Astrocyte of the cerebellum (primary cell): ENCODE results near the gene RASSF8.

Source experiments
- DNase-seq: peaks from one replicate; pipeline ENCODE4 v3.0.0-alpha.2; 2011; ENCODE audit warnings: low read depth
- H3K4me3 ChIP-seq: 2 replicates; pipeline ENCODE4 v1.5.1; 2011; ENCODE audit warnings: mild to moderate bottlenecking, low read depth, low read length, moderate library complexity
- in situ Hi-C: cut with HindIII; loops from 2 replicates; pipeline ENCODE4 v1.10.0; 2017; ENCODE audit warnings: low sequenced_read_pairs
- TF ChIP-seq, protein P1 (sequence below): IDR thresholded peaks from 2 replicates; pipeline ENCODE4 v1.5.1; 2012; ENCODE audit warnings: low read length, low read depth, moderate library complexity, mild to moderate bottlenecking; ENCODE audit errors: missing control alignments

RASSF8 gene

DNA sequence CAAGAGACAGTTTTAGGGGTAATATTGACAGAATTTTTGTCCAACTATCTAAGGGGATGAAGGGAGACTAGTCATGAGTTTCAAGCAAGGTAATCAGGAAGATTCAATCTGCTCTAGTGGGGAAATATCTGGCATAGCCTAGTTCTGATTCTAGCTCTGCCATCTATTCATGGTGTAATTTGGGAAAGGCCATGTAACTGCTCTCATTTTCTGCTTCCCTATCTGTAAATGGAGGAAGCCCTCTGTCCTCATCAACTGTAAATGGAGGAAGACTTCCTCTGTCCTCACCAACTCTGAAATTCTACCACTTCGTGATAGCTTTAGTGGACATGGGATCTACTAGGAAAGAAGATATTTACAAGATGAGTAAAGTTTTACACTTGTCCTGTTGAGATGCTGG, 128.5 kb downstream of the RASSF8 start:
- in situ Hi-C loops = no loop called here
- H3K4me3 ChIP-seq = no peak overlapping the region
- TF ChIP-seq, protein P1, sequence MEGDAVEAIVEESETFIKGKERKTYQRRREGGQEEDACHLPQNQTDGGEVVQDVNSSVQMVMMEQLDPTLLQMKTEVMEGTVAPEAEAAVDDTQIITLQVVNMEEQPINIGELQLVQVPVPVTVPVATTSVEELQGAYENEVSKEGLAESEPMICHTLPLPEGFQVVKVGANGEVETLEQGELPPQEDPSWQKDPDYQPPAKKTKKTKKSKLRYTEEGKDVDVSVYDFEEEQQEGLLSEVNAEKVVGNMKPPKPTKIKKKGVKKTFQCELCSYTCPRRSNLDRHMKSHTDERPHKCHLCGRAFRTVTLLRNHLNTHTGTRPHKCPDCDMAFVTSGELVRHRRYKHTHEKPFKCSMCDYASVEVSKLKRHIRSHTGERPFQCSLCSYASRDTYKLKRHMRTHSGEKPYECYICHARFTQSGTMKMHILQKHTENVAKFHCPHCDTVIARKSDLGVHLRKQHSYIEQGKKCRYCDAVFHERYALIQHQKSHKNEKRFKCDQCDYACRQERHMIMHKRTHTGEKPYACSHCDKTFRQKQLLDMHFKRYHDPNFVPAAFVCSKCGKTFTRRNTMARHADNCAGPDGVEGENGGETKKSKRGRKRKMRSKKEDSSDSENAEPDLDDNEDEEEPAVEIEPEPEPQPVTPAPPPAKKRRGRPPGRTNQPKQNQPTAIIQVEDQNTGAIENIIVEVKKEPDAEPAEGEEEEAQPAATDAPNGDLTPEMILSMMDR = no peak
- no peak for DNase-seq

DNA sequence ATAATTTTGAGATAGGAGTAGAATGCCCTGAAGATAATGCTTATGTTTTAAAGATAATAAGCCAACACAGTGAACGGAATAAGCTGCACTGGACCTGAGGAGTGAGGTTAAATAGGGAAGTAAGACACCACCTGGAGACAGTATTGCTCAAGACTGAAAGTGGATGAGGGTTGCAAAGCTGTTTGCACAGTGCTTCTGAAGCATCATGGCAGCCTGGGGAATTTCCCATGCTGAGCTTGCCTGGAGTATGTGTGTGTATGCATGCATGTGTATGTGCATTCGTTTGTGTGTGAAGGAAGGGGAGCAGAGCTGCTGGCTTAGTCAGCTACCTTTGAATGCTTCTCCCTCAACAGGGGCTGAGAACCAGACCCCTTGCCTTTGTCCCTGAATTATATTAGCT, 130.5 kb downstream of the RASSF8 start:
- TF ChIP-seq, protein P1 = no peak

DNA sequence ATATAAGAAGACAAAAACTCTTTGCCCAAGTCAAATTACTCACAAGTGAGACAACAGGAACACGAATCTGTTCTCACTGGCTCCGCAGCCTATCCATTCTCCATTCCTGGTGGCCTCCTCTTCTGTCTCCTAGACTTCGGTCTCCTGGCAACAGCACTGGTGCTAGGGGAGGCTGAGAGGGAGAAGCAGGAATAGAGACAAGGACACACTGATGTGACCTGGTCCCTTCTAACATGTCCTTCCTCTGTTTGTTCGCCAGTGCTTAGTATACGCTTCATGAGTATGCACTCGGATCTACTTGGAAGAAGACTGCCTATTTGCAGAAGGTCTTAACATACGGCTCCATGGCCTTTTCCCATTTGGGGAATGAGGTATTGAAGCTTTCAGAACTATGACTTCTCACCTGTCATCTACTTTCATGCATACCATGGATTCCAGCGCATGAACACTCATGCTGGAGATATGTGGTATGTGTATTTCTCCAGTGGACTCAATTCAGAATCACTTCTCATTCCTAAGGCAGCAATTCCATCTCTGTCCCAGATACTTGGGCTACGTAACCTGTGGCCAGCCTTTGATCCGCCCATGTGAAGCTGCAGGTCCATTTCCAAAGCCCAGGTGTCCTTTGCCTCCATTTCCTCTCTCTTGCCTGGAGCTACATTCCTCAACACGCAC, 132.5 kb downstream of the RASSF8 start:
- in situ Hi-C loops = loop anchor here (10.0 kb wide), 1 partner anchor 656 kb away; no protein-coding TSS in a partner anchor
- peak; percentile 9 for DNase-seq
- TF ChIP-seq, protein P1 = no peak
- H3K4me3 ChIP-seq = no peak overlapping the region

More for the DNA sequence above, 130.5 kb downstream of the RASSF8 start:
- no peak overlapping the region for H3K4me3 ChIP-seq
- in situ Hi-C loops = no loop called here
- no peak for DNase-seq

DNA sequence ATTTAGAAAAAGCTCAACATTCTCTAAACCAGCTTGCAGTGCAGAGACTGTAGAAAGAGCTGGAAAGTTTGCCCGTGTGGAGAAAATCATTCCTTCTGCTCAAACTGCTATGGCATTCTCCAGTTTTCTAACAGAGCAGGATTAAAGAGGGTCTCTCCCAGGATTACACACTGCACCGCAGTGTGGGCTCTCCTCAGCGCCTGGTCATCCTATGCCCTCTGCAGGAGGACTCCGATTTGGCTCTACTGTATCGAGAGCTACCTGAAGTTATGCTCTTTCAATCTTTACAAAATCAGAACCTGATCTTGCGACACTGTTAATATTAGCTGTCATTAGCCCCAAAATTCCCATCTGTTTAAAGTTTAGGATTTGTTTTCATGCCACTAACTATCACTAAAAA, 133.3 kb downstream of the RASSF8 start:
- H3K4me3 ChIP-seq = no peak overlapping the region
- DNase-seq = no peak
- in situ Hi-C loops = loop anchor here (10.0 kb wide), 1 partner anchor 657 kb away; no protein-coding TSS in a partner anchor
- TF ChIP-seq, protein P1 = peak; percentile 65

DNA sequence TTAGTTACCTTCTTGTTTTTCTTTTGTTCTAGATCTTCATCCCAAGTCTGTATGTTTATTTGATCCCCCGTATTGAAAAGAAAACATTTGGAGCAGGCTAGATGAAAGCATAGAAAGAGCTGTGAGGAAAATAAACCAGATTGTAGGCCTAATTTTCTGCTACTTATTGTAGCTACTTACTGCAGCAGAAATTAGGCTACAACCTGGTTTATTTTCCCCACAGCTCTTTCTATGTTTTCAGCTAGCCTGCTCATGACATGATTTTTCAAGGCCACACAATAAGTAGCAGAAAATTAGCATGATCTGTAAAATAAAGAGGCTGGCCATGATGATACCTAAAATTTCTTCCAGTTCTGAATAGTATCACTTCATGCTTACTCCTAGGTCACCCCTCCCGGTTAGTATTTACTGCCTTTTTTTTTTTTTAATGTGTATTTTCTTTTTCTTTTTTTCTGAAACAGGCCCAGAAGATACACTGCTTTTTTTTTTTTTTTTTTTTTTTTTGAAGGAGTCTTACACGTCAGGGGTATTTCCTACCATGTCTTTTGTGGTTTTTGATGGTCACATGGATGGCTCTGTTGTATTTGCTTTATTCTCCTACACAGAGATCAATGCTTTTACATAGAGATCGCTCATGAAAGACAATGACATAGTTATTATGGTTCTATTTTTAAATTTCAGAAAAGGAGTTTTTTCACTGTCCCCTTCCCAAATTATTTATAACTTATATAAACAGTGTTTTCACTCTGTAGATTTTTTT, 134.0 kb downstream of the RASSF8 start:
- H3K4me3 ChIP-seq = no peak overlapping the region
- DNase-seq = no peak
- TF ChIP-seq, protein P1 = no peak
- in situ Hi-C loops = loop anchor here (10.0 kb wide), 1 partner anchor 658 kb away; no protein-coding TSS in a partner anchor

DNA sequence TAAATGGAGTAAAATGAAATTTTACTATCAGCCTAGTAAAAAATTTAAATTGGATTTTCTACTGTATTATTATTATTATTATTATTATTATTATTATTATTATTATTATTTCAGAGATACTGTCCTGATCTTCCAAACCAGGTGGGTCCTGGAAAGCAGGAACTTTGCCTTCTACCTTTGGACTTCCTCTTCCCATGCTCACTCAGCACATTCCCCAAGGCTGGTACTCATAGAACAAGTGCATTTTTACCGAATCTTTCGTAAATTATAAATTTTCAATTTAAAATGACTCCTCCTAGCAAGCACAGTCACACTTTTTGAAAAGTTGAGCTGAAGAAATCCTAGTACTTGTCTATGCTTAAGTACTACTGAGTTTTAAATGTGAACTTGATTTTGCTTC, 136.7 kb downstream of the RASSF8 start:
- TF ChIP-seq, protein P1 = no peak
- in situ Hi-C loops = loop anchor here (10.0 kb wide), 1 partner anchor 660 kb away; no protein-coding TSS in a partner anchor

More for the DNA sequence above, 136.7 kb downstream of the RASSF8 start:
- no peak overlapping the region for H3K4me3 ChIP-seq
- no peak for DNase-seq
